ENCODE measurements around the gene USP19.

GRCh38 chr3:49153349-49153912, 32.8 kb upstream of the USP19 start:
- TF ChIP-seq CTCF (conservative IDR thresholded peaks at IDR 0.05) (no peak), EZH2 (IDR thresholded peaks at IDR 0.05; ENCODE audit: low read depth) (no peak)
